Endothelial cell (in vitro differentiated cells): ENCODE results near the gene HDAC5. TPM values are rescaled to one million over a fixed set of nuclear protein-coding genes. Genes with fewer than 3 reads are reported as not detected.
A peak's percentile ranks its signal among the peaks of the same experiment; 100 is the strongest.

Source experiments
- DNase-seq: peaks from one replicate; pipeline ENCODE4 v3.0.0; 2021; ENCODE audit warnings: low spot score
- H3K27ac Mint-ChIP-seq: one replicate; pipeline ENCODE4 v1.8.0; 2021; ENCODE audit warnings: mixed read lengths, inconsistent platforms; ENCODE audit not compliant: unreplicated experiment
- H3K27me3 Mint-ChIP-seq: one replicate; pipeline ENCODE4 v1.8.0; 2021; ENCODE audit warnings: mild to moderate bottlenecking, moderate library complexity, mixed read lengths, inconsistent platforms; ENCODE audit not compliant: unreplicated experiment
- H3K36me3 Mint-ChIP-seq: one replicate; pipeline ENCODE4 v1.8.0; 2021; ENCODE audit warnings: mild to moderate bottlenecking, low read depth, mixed read lengths, inconsistent platforms; ENCODE audit not compliant: unreplicated experiment
- H3K4me1 Mint-ChIP-seq: one replicate; pipeline ENCODE4 v1.8.0; 2021; ENCODE audit warnings: mild to moderate bottlenecking, mixed read lengths, inconsistent platforms; ENCODE audit not compliant: unreplicated experiment
- H3K4me3 Mint-ChIP-seq: one replicate; pipeline ENCODE4 v1.8.0; 2021; ENCODE audit warnings: mild to moderate bottlenecking, mixed read lengths, inconsistent platforms; ENCODE audit not compliant: unreplicated experiment
- H3K9me3 Mint-ChIP-seq: one replicate; pipeline ENCODE4 v1.8.0; 2021; ENCODE audit warnings: mixed read lengths, inconsistent platforms; ENCODE audit not compliant: unreplicated experiment
- CTCF ChIP-seq: fragments of 200-600 bp; sonication (generic); IDR thresholded peaks from one replicate; pipeline ENCODE4 v1.5.0; 2021; ENCODE audit warnings: antibody characterized with exemption; ENCODE audit not compliant: unreplicated experiment
- total RNA-seq: library from RNA; stranded (reverse); fragmentation: NEBNext Ultra II Directional; extraction: Animal tissue kit (Norgen Biotek cat#: 25700); gene quantifications from one replicate; pipeline ENCODE4 v1.2.1, GENCODE V29; 2021; ENCODE audit not compliant: unreplicated experiment

Gene HDAC5
- total RNA-seq, 1 donor from 2014 or later: 51.4 TPM

GRCh38 chr17:44075598-44076293 is 47.7 kb downstream of the HDAC5 start:
- Mint-ChIP-seq H3K4me1 (peaks cover 19% of the 10 kb centered on the region), H3K4me3 (no peak overlapping the region), H3K27me3 (peaks cover 14% of the 10 kb centered on the region), H3K27ac (no peak overlapping the region), H3K36me3 (peaks cover 22% of the 10 kb centered on the region), H3K9me3 (no peaks in the 10 kb centered on the region)
- no peak for TF ChIP-seq CTCF
- DNase-seq: no peak

GRCh38 chr17:44074911-44075285 is 48.5 kb downstream of the HDAC5 start:
- no peak overlapping the region for H3K27ac Mint-ChIP-seq
- peaks cover 20% of the 10 kb centered on the region for H3K36me3 Mint-ChIP-seq
- DNase-seq: no peak
- H3K4me3 Mint-ChIP-seq: no peak overlapping the region
- H3K9me3 Mint-ChIP-seq: no peaks in the 10 kb centered on the region
- TF ChIP-seq CTCF: no peak
- H3K4me1 Mint-ChIP-seq: peaks cover 23% of the 10 kb centered on the region
- H3K27me3 Mint-ChIP-seq: peaks cover 12% of the 10 kb centered on the region

GRCh38 chr17:44074231-44074910 is 49.1 kb downstream of the HDAC5 start:
- peaks cover 24% of the 10 kb centered on the region for H3K4me1 Mint-ChIP-seq
- H3K27ac Mint-ChIP-seq: peak overlapping the region; percentile 42
- peaks cover 9% of the 10 kb centered on the region for H3K27me3 Mint-ChIP-seq
- H3K4me3 Mint-ChIP-seq: no peak overlapping the region
- H3K36me3 Mint-ChIP-seq: peaks cover 18% of the 10 kb centered on the region
- H3K9me3 Mint-ChIP-seq: no peaks in the 10 kb centered on the region
- TF ChIP-seq CTCF: no peak
- DNase-seq: no peak

GRCh38 chr17:44071772-44072171 is 51.7 kb downstream of the HDAC5 start:
- Mint-ChIP-seq H3K27ac (peak overlapping the region; percentile 44), H3K36me3 (peaks cover 14% of the 10 kb centered on the region), H3K4me3 (peak overlapping the region; percentile 97), H3K9me3 (no peaks in the 10 kb centered on the region), H3K4me1 (peaks cover 29% of the 10 kb centered on the region), H3K27me3 (peaks cover 15% of the 10 kb centered on the region)
- DNase-seq: no peak
- no peak for TF ChIP-seq CTCF

- peaks cover 14% of the 10 kb centered on the region for H3K27me3 Mint-ChIP-seq
- no peak for TF ChIP-seq CTCF
- DNase-seq: no peak
- H3K9me3 Mint-ChIP-seq: no peaks in the 10 kb centered on the region
- peak overlapping the region; percentile 97 for H3K4me3 Mint-ChIP-seq
- peak overlapping the region; percentile 87 for H3K27ac Mint-ChIP-seq
- H3K36me3 Mint-ChIP-seq: peaks cover 8% of the 10 kb centered on the region
- H3K4me1 Mint-ChIP-seq: peaks cover 27% of the 10 kb centered on the region
Observed at GRCh38 chr17:44071198-44071520, 52.3 kb downstream of the HDAC5 start.
